ENCODE measurements around the gene MRPL22.
"Not testable (repeated sequence)": the region's sequence is repeated elsewhere in the genome, so short reads cannot be mapped to it uniquely, and the experiment has no call there.

The MRPL22 gene

GRCh38 chr5:154977409-154977808, 36.5 kb downstream of the MRPL22 start:
- no peaks in the 10 kb centered on the region for H3K9me3 ChIP-seq (ENCODE audit: insufficient read depth, low read depth, low read length)
- H3K4me1 ChIP-seq (ENCODE audit: control insufficient read depth in 1 of 2, insufficient read depth in 2 of 2, low read length in 2 of 2) = no peaks in the 10 kb centered on the region
- no peak overlapping the region for H3K18ac ChIP-seq (ENCODE audit: low read length)
- no peak overlapping the region for H4K8ac ChIP-seq (ENCODE audit: low read depth, low read length)
- no peak overlapping the region for H3K14ac ChIP-seq (ENCODE audit: low read length)
- H3K27me3 ChIP-seq (ENCODE audit: insufficient read depth, low read length) = no peaks in the 10 kb centered on the region
- no peaks in the 10 kb centered on the region for H3K79me1 ChIP-seq (ENCODE audit: low read length)
- H3K4me3 ChIP-seq (ENCODE audit: low read depth, low read length) = no peak overlapping the region
- no CpG with 5 or more reads among the region's 1 CpG for WGBS (ENCODE audit: extremely low coverage, insufficient coverage, insufficient read length)
- H2BK5ac ChIP-seq (ENCODE audit: low read depth, low read length, poor library complexity) = no peak overlapping the region
- H3K23ac ChIP-seq (ENCODE audit: low read length) = no peak overlapping the region
- no peaks in the 10 kb centered on the region for H3K36me3 ChIP-seq (ENCODE audit: control insufficient read depth in 1 of 2, insufficient read depth in 2 of 2, low read length in 2 of 2)
- H3K4me2 ChIP-seq (ENCODE audit: low read length) = no peak overlapping the region
- H4K12ac ChIP-seq (ENCODE audit: low read depth, low read length) = no peak overlapping the region
- H2BK120ac ChIP-seq (ENCODE audit: insufficient read depth, low read length, poor library complexity) = no peak overlapping the region
- no peak overlapping the region for H2AK5ac ChIP-seq (ENCODE audit: low read length)
- H3K27ac ChIP-seq (ENCODE audit: low read depth, low read length) = no peak overlapping the region
- H4K91ac ChIP-seq (ENCODE audit: low read depth, low read length) = no peak overlapping the region
- no peak overlapping the region for H2AFZ ChIP-seq (ENCODE audit: insufficient read depth, low read length, poor library complexity)
- no peak overlapping the region for H3K4ac ChIP-seq (ENCODE audit: low read depth, low read length)
- no peak overlapping the region for H3K9ac ChIP-seq (ENCODE audit: low read length)
- no peaks in the 10 kb centered on the region for H3K79me2 ChIP-seq (ENCODE audit: control insufficient read depth, insufficient read depth, low read length, poor library complexity)
- no peak for DNase-seq
- no peak overlapping the region for H2BK12ac ChIP-seq (ENCODE audit: low read length)

DNA sequence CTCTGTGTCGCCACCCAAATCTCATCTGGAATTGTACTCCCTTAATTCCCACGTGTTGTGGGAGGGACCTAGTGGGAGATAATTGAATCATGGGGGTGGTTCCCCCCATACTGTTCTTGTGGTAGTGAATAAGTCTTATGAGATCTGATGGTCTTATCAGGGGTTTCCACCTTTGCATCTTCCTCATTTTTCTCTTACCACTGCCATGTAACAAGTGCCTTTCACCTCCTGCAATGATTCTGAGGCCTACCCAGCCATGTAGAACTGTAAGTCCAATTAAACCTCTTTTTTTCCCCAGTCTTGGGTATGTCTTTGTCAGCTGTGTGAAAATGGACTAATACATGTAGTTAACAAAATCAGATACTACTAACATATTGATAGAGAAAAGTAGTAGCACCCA, 37.4 kb downstream of the MRPL22 start:
- not testable (repeated sequence) for H3K79me1 ChIP-seq (ENCODE audit: low read length); H3K27ac ChIP-seq (ENCODE audit: low read depth, low read length); H3K4me2 ChIP-seq (ENCODE audit: low read length); H3K4ac ChIP-seq (ENCODE audit: low read depth, low read length); H3K9me3 ChIP-seq (ENCODE audit: insufficient read depth, low read depth, low read length); H3K27me3 ChIP-seq (ENCODE audit: insufficient read depth, low read length); H3K36me3 ChIP-seq (ENCODE audit: control insufficient read depth in 1 of 2, insufficient read depth in 2 of 2, low read length in 2 of 2); H3K4me3 ChIP-seq (ENCODE audit: low read depth, low read length); H2BK12ac ChIP-seq (ENCODE audit: low read length); H3K79me2 ChIP-seq (ENCODE audit: control insufficient read depth, insufficient read depth, low read length, poor library complexity); H4K91ac ChIP-seq (ENCODE audit: low read depth, low read length); H2BK5ac ChIP-seq (ENCODE audit: low read depth, low read length, poor library complexity); H4K12ac ChIP-seq (ENCODE audit: low read depth, low read length); H4K8ac ChIP-seq (ENCODE audit: low read depth, low read length); H2AFZ ChIP-seq (ENCODE audit: insufficient read depth, low read length, poor library complexity); H2AK5ac ChIP-seq (ENCODE audit: low read length); H3K4me1 ChIP-seq (ENCODE audit: control insufficient read depth in 1 of 2, insufficient read depth in 2 of 2, low read length in 2 of 2); H3K9ac ChIP-seq (ENCODE audit: low read length); H3K14ac ChIP-seq (ENCODE audit: low read length); DNase-seq; H3K23ac ChIP-seq (ENCODE audit: low read length); H2BK120ac ChIP-seq (ENCODE audit: insufficient read depth, low read length, poor library complexity); H3K18ac ChIP-seq (ENCODE audit: low read length)
- no CpG with 5 or more reads among the region's 2 CpGs for whole genome bisulfite sequencing (ENCODE audit: extremely low coverage, insufficient coverage, insufficient read length)

DNA sequence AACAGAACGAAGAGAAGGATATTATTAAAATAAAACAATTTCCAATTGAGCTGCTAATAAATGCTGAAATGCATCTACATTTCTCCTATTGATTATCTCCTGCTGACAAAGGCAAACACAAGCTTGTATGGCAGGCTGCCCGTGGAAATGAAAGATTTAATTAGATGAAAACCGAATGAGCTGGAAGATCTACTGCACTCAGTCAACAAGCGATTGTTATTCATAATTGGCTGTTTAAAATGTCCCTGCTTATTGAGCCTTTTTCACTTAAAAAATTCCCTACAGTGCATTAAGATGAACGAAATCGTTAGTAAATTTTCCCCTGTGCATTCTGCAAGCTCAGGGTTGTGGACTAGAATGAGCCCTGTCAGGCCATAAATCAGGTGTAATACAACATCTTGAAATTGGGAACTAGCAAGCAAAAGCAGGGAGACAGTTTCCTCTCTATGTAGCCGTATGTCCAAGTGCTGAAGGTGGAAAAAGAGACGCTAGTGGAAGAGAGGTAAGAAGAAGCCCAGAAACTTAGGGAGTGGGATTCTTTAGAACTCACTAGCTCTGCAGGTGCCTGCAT, 44.2 kb downstream of the MRPL22 start:
- Histone ChIP-seq H2AFZ (ENCODE audit: insufficient read depth, low read length, poor library complexity) (no peak overlapping the region), H3K4ac (ENCODE audit: low read depth, low read length) (no peak overlapping the region), H2BK5ac (ENCODE audit: low read depth, low read length, poor library complexity) (no peak overlapping the region), H2AK5ac (ENCODE audit: low read length) (no peak overlapping the region), H2BK120ac (ENCODE audit: insufficient read depth, low read length, poor library complexity) (no peak overlapping the region), H4K12ac (ENCODE audit: low read depth, low read length) (no peak overlapping the region), H3K9me3 (ENCODE audit: insufficient read depth, low read depth, low read length) (no peaks in the 10 kb centered on the region), H3K14ac (ENCODE audit: low read length) (no peak overlapping the region), H3K4me1 (ENCODE audit: control insufficient read depth in 1 of 2, insufficient read depth in 2 of 2, low read length in 2 of 2) (no peaks in the 10 kb centered on the region), H4K91ac (ENCODE audit: low read depth, low read length) (no peak overlapping the region), H2BK12ac (ENCODE audit: low read length) (no peak overlapping the region), H3K9ac (ENCODE audit: low read length) (no peak overlapping the region), H3K36me3 (ENCODE audit: control insufficient read depth in 1 of 2, insufficient read depth in 2 of 2, low read length in 2 of 2) (no peaks in the 10 kb centered on the region), H3K27me3 (ENCODE audit: insufficient read depth, low read length) (no peaks in the 10 kb centered on the region), H3K79me1 (ENCODE audit: low read length) (no peaks in the 10 kb centered on the region), H3K4me2 (ENCODE audit: low read length) (no peak overlapping the region), H3K27ac (ENCODE audit: low read depth, low read length) (no peak overlapping the region), H4K8ac (ENCODE audit: low read depth, low read length) (no peak overlapping the region), H3K79me2 (ENCODE audit: control insufficient read depth, insufficient read depth, low read length, poor library complexity) (no peaks in the 10 kb centered on the region), H3K18ac (ENCODE audit: low read length) (no peak overlapping the region), H3K23ac (ENCODE audit: low read length) (no peak overlapping the region), H3K4me3 (ENCODE audit: low read depth, low read length) (no peak overlapping the region)
- no CpG with 5 or more reads among the region's 8 CpGs for WGBS (ENCODE audit: extremely low coverage, insufficient coverage, insufficient read length)
- DNase-seq = no peak

DNA sequence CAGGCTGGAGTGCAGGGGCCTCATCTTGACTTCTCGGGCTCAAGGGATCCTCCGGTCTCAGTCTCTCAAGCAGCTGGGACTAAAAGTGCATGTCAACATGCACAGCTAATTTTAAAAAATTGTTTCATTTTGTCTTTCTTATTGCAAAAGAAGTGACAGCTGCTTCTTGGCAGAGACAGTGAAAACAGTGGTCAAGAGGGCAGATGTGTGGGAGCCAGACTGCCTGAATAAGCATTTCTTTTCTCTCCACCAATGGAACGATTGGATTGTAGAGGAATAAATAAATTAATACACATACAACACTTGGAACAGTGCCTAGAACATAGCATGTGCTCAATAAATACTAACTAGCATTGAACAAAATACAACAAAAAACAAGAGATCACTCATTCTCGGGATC, 45.3 kb downstream of the MRPL22 start:
- no peak overlapping the region for H3K4me3 ChIP-seq (ENCODE audit: low read depth, low read length)
- no peaks in the 10 kb centered on the region for H3K36me3 ChIP-seq (ENCODE audit: control insufficient read depth in 1 of 2, insufficient read depth in 2 of 2, low read length in 2 of 2)
- H2BK120ac ChIP-seq (ENCODE audit: insufficient read depth, low read length, poor library complexity) = no peak overlapping the region
- H2BK5ac ChIP-seq (ENCODE audit: low read depth, low read length, poor library complexity) = no peak overlapping the region
- no CpG with 5 or more reads among the region's 4 CpGs for WGBS (ENCODE audit: extremely low coverage, insufficient coverage, insufficient read length)
- no peak overlapping the region for H3K14ac ChIP-seq (ENCODE audit: low read length)
- no peak overlapping the region for H4K8ac ChIP-seq (ENCODE audit: low read depth, low read length)
- H4K12ac ChIP-seq (ENCODE audit: low read depth, low read length) = no peak overlapping the region
- H3K79me1 ChIP-seq (ENCODE audit: low read length) = no peaks in the 10 kb centered on the region
- no peaks in the 10 kb centered on the region for H3K4me1 ChIP-seq (ENCODE audit: control insufficient read depth in 1 of 2, insufficient read depth in 2 of 2, low read length in 2 of 2)
- no peak overlapping the region for H2AFZ ChIP-seq (ENCODE audit: insufficient read depth, low read length, poor library complexity)
- no peak overlapping the region for H3K23ac ChIP-seq (ENCODE audit: low read length)
- no peak for DNase-seq
- no peak overlapping the region for H4K91ac ChIP-seq (ENCODE audit: low read depth, low read length)
- H3K18ac ChIP-seq (ENCODE audit: low read length) = no peak overlapping the region
- H3K9me3 ChIP-seq (ENCODE audit: insufficient read depth, low read depth, low read length) = no peaks in the 10 kb centered on the region
- no peak overlapping the region for H3K9ac ChIP-seq (ENCODE audit: low read length)
- H3K27ac ChIP-seq (ENCODE audit: low read depth, low read length) = no peak overlapping the region
- no peak overlapping the region for H3K4me2 ChIP-seq (ENCODE audit: low read length)
- H2BK12ac ChIP-seq (ENCODE audit: low read length) = no peak overlapping the region
- H3K79me2 ChIP-seq (ENCODE audit: control insufficient read depth, insufficient read depth, low read length, poor library complexity) = no peaks in the 10 kb centered on the region
- no peak overlapping the region for H2AK5ac ChIP-seq (ENCODE audit: low read length)
- H3K4ac ChIP-seq (ENCODE audit: low read depth, low read length) = no peak overlapping the region
- H3K27me3 ChIP-seq (ENCODE audit: insufficient read depth, low read length) = no peaks in the 10 kb centered on the region

All from trophoblast cell (in vitro differentiated cells and primary cell).